H1 (cell line): ENCODE results near the gene RAP1GAP. TPM values are rescaled to one million over a fixed set of nuclear protein-coding genes. Genes with fewer than 3 reads are reported as not detected.

Experiments used
- CBX5 ChIP-seq: fragments of 300-800, 300-1000 bp; sonication (generic); IDR thresholded peaks from 2 replicates; pipeline ENCODE4 v1.7.1; 2016; ENCODE audit warnings: antibody characterized with exemption, low read length, low read depth
- CEBPB ChIP-seq: IDR thresholded peaks from 2 replicates; pipeline ENCODE4 v1.6.1; 2012; ENCODE audit warnings: low read depth, low read length
- CTBP2 ChIP-seq: IDR thresholded peaks from 2 replicates; pipeline ENCODE4 v1.7.0; 2011; ENCODE audit warnings: borderline replicate concordance, mild to moderate bottlenecking, moderate library complexity, mixed read lengths, low read length; ENCODE audit not compliant: insufficient read depth, insufficient read length
- FOSL1 ChIP-seq: IDR thresholded peaks from 2 replicates; pipeline ENCODE4 v1.6.1; 2011; ENCODE audit warnings: mild to moderate bottlenecking, low read depth, low read length, moderate library complexity; ENCODE audit not compliant: insufficient read depth
- GTF2F1 ChIP-seq: IDR thresholded peaks from 2 replicates; pipeline ENCODE4 v1.6.1; 2012; ENCODE audit warnings: low read depth, low read length, improper control_type of control experiment, borderline replicate concordance
- NRF1 ChIP-seq: IDR thresholded peaks from 2 replicates; pipeline ENCODE4 v1.6.1; 2011; ENCODE audit warnings: mild to moderate bottlenecking, low read depth, low read length, improper control_type of control experiment
- RNF2 ChIP-seq: fragments of 200-900, 300-1000 bp; sonication (generic); IDR thresholded peaks from 2 replicates; pipeline ENCODE4 v1.7.1; 2016; ENCODE audit warnings: borderline replicate concordance, low read depth, mild to moderate bottlenecking, antibody characterized with exemption, low read length; ENCODE audit not compliant: poor library complexity, severe bottlenecking; ENCODE audit errors: missing control alignments
- SIN3A ChIP-seq, 2 experiments: IDR thresholded peaks in 1 of 2; conservative IDR thresholded peaks in 1 of 2; 2 replicates each; pipeline ENCODE4 v1.6.1; 2011 to 2012; ENCODE audit warnings: low read length in 2 of 2, improper control_type of control experiment in 1 of 2, low read depth in 1 of 2, mild to moderate bottlenecking in 1 of 2
- SIRT6 ChIP-seq: IDR thresholded peaks from one replicate; pipeline ENCODE4 v1.7.1; 2012; ENCODE audit warnings: low read length, inconsistent platforms
- TBP ChIP-seq: IDR thresholded peaks from 2 replicates; pipeline ENCODE4 v1.6.1; 2011; ENCODE audit warnings: low read depth, low read length, improper control_type of control experiment
- YY1 ChIP-seq: IDR thresholded peaks from 2 replicates; pipeline ENCODE4 v1.6.1; 2011; ENCODE audit warnings: low read depth, mild to moderate bottlenecking, low read length
- polyA plus RNA-seq, 7 experiments: library from polyadenylated mRNA; depleted of rRNA in 3 of 7; stranded (reverse) in 5 of 7; unstranded in 2 of 7; fragments of >200 nt in 5 of 7; fragments of 200-250 nt in 2 of 7; gene quantifications; 1 replicate in 5 of 7; 2 replicates in 1 of 7; 4 replicates in 1 of 7; pipeline versions ENCODE4 v1.2.1 to v1.2.3, GENCODE V29; 2011 to 2013; ENCODE audit warnings: missing spikeins in 2 of 7, mixed read lengths in 2 of 7
- total RNA-seq: library from RNA; stranded (reverse); fragmentation: NEBNext Ultra II Directional; extraction: Animal tissue kit (Norgen Biotek cat#: 25700); gene quantifications from 2 replicates; pipeline ENCODE4 v1.2.1, GENCODE V29; 2021

The RAP1GAP gene
- total and polyA plus RNA-seq, 2 of the 8 experiments (the other 6 are each of a cell fraction or from before 2014, with no cell fraction given), result 8.4 TPM

GRCh38 chr1:21672478-21673276, 3.5 kb upstream of the RAP1GAP start (continued):
- TF ChIP-seq RNF2, result no peak
- TF ChIP-seq SIRT6, result no peak
- TF ChIP-seq CBX5, result no peak
- no peak for TF ChIP-seq SIN3A (conservative IDR thresholded peaks at IDR 0.05 in 1 of 2, IDR thresholded peaks at IDR 0.05 in 1 of 2; ENCODE audit: low read depth in 1 of 2, low read length in 2 of 2)
- TF ChIP-seq YY1, result no peak
- no peak for TF ChIP-seq GTF2F1
- no peak for TF ChIP-seq CEBPB
- TF ChIP-seq FOSL1, result no peak
- no peak for TF ChIP-seq NRF1
- TF ChIP-seq TBP, result no peak
- no peak for TF ChIP-seq CTBP2
